ENCODE results near the gene NMD3.
A peak's percentile ranks its signal among the peaks of the same experiment; 100 is the strongest.
"Not testable (repeated sequence)": the region's sequence is repeated elsewhere in the genome, so short reads cannot be mapped to it uniquely, and the experiment has no call there.

NMD3 gene

GRCh38 chr3:161233557-161233956 lies 12.4 kb downstream of the NMD3 start:
- DNase-seq, result no peak

DNA sequence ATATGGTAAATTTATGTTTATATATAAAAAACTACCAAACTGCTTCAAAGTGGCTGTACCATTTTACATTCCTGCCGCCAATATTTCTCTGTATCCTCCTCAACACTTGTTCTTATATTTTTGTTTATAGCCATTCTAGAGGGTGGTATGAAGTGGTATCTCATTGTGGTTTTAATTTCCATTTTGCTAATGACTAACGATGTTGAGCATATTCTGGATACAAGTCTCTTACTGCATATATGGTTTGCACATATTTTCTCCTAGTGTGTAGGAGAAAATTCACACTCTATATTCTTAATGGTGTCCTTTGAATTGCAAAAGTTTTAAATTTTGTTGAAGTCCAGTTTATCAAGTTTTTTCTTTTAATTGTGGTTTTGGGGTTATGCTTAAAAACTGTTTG lies 15.1 kb downstream of the NMD3 start:
- no peak for DNase-seq

DNA sequence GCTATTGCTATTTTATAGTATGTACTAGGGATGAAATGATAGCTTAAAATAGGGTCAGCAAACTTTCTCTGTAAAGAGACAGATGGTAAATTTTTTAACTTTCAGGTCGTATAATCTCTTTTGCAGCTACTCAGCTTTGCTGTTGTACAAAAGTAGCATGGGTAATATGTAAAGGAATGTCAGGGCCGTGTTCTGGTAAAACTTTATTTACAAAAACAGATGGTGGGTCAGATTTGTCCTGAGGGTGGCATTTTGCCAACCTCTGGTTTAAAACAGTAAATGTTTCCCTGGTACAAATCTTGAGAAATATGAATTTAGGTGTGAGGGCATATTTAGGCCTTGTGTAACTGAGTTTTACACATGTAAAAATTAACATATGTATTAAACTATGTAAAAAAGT lies 18.6 kb downstream of the NMD3 start:
- no peak for DNase-seq

- no peak for DNase-seq
Measured at GRCh38 chr3:161244538-161244937, 23.4 kb downstream of the NMD3 start.

DNA sequence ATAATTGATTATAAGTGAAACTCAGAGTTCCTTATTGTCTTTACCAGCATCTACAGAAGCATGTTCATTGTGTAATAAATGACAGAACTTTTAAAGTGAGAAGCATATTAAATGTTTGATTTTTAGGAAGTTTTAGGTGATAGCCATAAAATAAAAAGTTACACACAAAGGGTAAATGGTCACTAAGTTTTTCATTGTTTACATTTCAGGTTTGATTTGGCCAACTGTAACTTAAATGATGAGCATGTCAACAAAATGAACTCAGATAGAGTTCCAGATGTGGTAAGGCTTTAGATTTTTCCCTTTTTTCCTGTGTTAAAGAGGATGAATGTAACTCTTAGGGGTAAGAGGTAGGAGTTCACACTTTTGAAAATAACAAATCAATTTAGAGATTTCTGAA lies 25.9 kb downstream of the NMD3 start:
- no peak for DNase-seq

DNA sequence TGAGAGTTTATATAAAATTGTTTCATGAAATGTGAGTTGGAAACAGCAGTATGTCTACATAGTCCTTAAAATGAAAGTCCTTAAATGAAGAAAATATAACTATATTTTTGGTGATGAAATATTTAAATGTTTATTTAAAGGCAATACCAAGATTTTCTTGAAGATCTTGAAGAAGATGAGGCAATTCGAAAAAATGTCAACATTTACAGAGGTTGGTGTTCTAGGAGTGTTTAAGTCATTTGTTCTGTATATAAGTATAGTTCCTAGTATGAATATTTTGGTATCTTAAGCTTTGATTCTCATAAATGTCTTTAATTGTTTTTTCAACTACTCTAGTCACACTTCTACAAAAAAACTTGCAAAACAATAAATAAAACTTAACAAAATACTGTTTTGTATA lies 29.0 kb downstream of the NMD3 start:
- DNase-seq, result no peak

DNA sequence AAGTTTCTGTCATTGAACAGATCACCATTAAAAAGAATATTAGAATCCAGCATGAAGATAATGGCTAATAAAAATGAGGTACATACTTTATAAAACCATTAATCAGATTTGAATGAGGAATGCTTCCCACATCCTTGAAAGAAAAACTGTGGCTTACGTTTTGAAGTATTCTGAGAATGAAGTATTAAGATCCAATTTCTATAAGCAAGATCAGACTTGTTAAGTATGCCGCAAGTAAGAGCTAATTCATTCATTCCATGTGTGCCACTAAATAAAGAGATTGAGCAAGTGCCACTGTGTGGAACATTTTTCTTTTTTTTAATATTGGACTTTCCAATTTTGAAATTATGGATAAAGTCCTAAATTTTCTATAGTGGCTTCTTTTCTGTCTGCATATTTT lies 30.6 kb downstream of the NMD3 start:
- DNase-seq, result no peak

- DNase-seq, result no peak
Measured at GRCh38 chr3:161252143-161252542, 31.0 kb downstream of the NMD3 start.

- DNase-seq, result no peak
Measured at GRCh38 chr3:161253711-161254110, 32.6 kb downstream of the NMD3 start.

DNA sequence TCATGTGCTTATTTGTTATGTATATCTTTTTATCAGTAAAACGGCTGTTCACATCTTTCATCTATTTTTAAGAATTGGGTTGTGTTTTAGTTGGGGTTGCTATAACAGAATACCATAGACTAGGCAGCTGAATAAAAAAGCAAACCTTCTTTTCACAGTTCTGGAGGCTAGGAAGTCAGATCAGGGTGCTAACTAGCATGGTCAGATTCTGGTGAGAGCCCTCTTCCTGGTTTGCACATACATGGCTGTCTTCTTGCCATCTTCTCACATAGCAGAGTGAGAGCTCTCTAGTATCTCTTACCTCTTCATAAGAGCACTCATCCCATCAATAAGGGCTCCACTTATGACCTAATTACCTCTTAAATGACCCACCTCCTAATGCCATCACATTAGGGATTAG lies 33.8 kb downstream of the NMD3 start:
- no peak for DNase-seq

DNA sequence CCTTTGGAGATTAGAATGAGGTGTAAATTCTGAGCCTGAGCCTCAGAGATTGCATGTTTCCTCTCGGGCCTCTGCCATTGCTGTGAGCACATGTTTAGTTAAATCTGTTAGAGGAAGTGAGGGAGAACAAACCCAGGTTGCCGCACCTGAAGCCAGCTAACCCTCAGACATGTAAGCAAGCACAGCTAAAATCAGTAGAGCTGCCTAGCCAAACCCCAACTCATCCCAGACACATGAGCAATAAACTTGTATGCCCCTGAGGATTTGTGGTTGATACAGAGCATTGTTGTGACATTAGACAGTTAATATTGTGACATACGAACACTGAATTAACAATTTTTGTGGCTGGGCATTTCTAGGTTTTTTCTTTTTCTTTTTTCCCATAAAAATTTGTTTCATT lies 41.9 kb downstream of the NMD3 start:
- no peak for DNase-seq

- no peak for DNase-seq
Measured at GRCh38 chr3:161264852-161265251, 43.7 kb downstream of the NMD3 start.

GRCh38 chr3:161265916-161266571 lies 44.9 kb downstream of the NMD3 start:
- DNase-seq, result no peak

DNA sequence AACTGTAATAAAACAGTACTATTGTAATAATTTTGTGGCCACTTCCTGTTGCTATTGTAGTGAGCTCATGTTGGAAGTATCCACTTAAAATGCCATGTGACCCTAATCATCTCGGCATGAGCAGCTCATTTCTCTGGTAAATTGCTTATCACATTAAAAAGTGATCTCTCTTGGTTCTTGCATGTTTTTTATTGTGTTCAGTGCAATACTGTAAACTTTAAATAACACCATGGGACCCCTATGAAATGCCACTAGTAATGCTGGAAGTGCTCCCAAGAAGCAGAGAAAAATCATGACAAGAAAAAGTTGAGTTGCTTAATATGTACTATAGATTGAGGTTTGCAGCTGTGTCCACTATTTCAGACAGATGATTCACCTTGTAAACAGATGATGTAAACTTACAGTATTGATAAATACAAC lies 45.6 kb downstream of the NMD3 start:
- no peak for DNase-seq

DNA sequence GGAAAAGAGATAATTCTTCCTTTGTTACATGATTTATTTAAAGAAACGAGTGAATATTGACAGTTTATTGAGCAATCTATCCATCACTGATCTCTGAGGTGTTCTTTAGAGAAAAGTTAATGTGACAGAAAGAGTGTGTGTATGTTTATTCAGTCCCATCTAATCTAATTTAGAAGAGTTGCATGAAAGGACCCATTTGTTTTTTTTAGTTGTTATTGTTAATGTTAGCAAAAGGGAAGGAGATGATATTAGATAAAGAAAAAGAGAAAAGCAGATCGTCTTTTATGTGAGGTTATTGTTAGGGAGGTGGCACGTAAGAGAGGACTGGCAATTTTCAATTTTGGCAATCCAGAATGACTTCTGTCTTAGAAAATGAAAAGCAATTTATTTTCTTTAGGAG lies 46.5 kb downstream of the NMD3 start:
- DNase-seq, result no peak

DNA sequence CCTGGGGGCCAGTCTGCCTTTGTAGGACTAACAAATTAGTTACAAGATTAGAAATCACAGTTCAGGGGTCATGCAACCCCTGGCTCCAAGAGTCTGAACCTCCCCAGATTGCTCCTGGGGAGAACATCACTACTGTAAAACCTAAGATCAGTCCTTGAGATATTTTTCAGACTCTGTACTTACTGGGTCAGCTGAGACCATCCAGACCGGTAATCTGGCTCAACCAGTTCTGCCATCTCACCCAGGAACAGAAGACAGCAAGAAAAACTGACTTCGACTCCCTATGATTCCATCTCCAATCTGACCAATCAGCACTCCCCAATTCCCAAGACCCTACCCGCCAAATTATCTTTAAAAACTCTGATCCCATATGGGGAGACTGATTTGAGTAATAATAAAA lies 47.5 kb downstream of the NMD3 start:
- no peak for DNase-seq

DNA sequence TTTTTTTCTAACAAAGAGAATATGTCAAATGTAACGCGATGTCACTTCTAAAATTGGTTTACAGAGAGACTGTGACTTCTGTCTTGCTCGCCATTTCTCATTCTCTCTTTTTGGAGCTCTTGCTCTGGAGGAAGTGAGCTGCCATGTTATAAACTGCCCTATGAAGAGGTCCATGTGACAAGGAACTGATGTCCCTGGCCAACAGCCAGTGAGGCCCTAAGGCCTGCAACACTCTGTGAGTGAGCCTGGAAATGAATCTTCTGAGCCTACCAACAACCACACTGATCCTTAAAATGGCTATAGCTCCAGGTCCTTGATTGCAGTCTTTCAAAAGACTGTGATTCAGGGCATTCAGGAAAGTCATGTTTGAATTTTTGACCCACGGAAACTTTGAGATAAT lies 49.9 kb downstream of the NMD3 start:
- no peak for DNase-seq

GRCh38 chr3:161271646-161272045 lies 50.5 kb downstream of the NMD3 start:
- DNase-seq, result no peak

- DNase-seq, result no peak
Measured at GRCh38 chr3:161272524-161272923, 51.4 kb downstream of the NMD3 start.

- peak; percentile 15 for DNase-seq
Measured at GRCh38 chr3:161273589-161274218, 52.6 kb downstream of the NMD3 start.

- peak; percentile 55 for DNase-seq
Measured at GRCh38 chr3:161274691-161275298, 53.7 kb downstream of the NMD3 start.

GRCh38 chr3:161275919-161276318 lies 54.8 kb downstream of the NMD3 start:
- DNase-seq, result peak; percentile 89

- not testable (repeated sequence) for DNase-seq
Measured at GRCh38 chr3:161282387-161282786, 61.3 kb downstream of the NMD3 start.

DNA sequence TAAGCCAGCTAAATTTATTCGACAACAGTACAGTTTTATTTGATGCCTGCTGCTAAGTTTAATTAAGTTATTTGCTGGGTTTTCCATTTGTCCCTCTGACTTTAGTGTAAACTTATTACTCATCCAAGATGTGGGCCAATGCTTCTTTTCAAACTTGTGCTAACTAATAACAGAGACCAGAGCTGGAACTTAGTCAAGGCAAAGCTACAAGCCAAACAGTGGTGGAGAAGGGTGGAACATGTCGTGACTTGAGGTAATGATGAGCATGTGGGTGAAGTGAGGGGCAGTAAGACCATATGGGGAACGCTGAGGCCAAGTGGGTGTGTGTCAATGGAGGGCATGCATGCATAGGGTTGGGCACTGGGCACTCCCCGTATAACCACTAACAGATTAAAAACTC lies 63.9 kb downstream of the NMD3 start:
- no peak for DNase-seq

GRCh38 chr3:161289174-161289573 lies 68.1 kb downstream of the NMD3 start:
- DNase-seq, result no peak
